Left kidney (tissue), 2 donors: ENCODE measurements around the gene AGO3. TPM values are rescaled to one million over a fixed set of nuclear protein-coding genes. Genes with fewer than 3 reads are reported as not detected.
"Not testable (repeated sequence)": the region's sequence is repeated elsewhere in the genome, so short reads cannot be mapped to it uniquely, and the experiment has no call there.

Experiments
- DNase-seq: peaks from one replicate; pipeline ENCODE4 v3.0.0-alpha.2; 2013
- polyA plus RNA-seq: library from polyadenylated mRNA; unstranded; fragments of 120-200 nt; gene quantifications from one replicate; pipeline ENCODE4 v1.2.1, GENCODE V29; 2013; ENCODE audit not compliant: insufficient read length

The AGO3 gene
- polyA plus RNA-seq, 1 donor: 18.6 TPM

DNA sequence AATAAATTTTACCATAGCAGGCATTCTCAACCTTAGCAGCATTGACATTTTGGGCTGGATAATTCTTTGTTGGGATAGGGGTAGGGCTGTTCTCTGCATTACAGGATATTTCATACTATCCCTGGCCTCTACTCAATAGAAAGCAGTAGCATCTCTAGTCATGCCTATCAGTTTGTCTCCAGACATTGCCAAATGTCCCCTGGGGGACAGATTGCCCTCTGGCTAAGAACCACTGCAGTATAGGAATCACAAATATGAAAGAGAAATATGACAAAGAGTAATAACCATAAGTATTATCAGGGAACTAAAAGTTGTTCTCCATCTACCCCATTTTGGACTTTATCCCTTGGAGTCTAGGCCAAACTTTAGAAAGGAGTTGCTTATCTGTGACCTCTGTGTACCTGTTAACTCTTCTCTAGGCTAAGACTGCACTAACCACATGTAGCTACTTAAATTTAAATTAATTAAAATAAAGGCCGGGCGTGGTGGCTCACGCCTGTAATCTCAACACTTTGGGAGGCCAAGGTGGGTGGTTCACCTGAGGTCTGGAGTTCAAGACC lies 76.1 kb downstream of the AGO3 start:
- no peak for DNase-seq

DNA sequence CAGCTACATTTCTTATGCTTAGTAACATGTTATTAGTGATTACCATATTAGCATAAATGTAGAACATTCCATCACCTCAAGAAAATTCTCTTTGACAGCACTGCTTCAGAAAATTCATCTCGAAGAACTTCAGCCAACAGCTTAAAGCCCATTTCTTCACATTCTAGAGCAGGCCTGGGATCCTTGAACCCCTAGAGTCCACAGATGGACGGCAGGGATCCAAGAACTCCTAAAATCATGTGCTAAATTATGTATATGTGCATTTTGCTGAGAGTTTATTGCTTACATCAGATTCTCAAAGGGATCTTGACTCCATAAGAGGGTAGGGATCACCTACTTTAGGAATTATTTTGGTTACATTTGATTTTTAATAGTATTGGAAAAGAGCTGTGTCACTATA lies 76.8 kb downstream of the AGO3 start:
- DNase-seq: no peak

DNA sequence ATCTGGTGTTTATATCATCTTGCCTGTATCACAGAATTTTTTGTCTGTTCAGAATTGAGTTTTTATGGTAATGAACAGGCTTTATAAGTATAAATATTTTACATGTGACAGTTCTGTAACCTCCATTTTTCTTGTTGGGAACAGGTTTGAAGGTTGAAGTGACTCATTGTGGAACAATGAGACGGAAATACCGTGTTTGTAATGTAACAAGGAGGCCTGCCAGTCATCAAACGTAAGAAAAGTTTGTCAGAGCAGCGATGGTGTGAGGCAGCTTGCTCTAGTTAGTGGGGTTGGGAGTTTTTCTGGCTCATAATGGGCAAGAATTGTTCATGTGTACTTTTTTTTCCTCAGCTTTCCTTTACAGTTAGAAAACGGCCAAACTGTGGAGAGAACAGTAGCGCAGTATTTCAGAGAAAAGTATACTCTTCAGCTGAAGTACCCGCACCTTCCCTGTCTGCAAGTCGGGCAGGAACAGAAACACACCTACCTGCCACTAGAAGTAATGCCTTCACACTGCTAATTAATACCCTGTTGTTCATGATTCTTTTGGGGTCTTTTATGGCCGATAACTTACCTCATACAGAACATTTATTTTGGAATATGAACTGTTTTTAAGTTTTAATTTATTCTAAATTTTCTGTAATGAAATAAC lies 77.8 kb downstream of the AGO3 start:
- no peak for DNase-seq

DNA sequence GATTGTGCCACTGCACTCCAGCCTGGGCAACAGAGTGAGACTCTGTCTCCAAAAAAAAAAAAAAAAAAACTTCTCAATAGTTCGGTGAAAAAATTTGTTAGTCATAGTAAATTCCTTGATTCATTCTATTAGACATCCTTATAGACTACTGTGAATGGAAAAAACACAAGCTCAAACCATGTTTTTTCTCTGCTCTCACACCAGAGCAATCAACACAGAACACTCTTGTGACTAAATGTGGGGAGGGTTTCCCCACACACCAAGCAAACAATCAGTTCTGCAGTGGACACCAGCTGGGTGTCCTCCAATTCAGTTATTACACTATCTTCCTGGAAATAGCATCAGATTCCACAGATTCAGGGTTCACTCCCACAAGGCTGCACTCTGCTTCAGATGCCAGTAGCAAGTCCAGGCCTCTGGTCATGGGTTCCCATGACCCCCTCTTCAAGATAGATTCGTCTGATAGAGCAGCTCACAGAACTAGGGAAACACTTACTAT lies 83.9 kb downstream of the AGO3 start:
- DNase-seq: no peak

DNA sequence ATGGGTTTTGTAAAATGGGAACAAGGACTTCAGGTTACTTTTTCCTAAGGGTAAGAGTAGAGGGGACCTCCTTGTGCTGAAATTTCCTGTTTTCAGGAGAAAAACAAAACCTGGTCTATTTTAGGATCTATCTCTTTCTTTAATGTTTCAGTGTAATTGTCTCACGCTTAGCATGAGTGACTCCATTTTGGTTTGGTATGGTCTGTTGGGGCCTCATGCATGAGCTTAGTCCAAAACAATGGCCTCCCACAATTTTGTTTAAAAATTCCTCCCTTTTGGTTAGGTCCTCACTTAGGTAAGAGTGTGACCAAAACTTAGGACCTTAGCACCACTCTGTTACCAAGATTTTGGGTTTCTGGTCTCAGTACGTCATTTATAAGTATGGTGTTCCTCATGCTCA lies 85.8 kb downstream of the AGO3 start:
- no peak for DNase-seq

DNA sequence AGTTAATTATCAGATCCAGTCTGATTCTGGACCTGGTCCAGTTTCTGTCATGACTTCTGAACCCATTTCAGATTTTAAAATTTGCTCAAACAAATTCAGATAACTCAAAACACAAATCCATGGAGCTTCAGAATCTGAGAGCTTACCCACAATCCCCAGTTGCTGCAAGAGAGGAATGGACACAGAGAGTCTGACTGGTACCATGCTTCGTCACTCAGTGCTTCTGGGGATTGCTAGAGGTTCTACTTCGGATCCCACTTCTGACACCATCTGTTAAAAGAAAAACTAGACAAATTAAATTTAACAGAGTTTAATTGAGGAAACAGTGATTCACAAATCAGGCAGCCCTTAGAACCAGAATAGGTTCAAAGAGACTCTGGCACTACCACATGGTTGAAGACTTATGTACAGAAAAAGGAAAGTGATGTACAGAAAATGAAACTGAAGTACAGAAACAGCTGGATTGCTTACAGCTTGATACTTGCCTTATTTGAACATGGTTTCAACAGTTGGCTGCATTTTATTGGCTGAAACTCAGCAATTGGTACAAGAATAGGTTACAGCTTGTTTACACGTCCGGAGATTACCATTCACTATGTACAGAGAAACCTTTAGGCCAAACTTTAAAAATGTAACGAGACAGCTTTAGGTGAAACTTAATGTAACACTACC lies 92.3 kb downstream of the AGO3 start:
- DNase-seq: no peak

DNA sequence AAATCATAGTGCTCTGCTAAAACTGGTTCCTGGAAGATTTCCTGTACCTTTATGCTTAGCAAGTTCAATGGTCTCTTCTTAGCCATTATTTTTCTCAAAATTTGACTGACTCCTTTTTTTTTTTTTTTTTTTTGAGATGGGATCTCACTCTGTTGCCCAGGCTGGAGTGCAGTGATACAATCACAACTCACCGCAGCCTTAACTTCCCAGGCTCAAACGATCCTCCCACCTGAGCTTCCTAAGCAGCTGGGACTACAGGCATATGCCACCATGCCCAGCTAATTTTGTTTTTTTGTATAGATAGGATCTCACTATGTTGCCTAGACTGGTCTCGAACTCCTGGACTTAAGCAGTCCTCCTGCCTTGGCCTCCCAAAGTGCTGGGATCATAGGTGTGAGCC lies 93.1 kb downstream of the AGO3 start:
- not testable (repeated sequence) for DNase-seq

DNA sequence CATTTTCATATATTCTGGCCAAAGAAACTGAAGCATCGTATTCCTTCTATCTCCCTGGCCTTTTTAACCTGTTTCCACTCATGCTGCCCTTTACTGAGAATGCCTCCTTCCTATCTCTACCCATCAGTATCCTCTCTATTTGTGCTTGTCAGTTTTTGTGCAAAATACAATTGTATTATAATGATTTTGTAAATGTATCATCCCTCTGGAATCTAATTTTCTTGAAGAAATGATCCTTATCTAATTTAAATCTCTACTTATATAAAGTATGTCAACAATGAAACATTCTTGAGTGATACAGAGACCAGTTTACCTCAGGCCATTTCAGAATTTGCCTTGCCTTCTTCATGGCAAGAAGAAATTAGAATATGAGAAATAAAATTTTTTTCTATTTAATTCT lies 93.9 kb downstream of the AGO3 start:
- DNase-seq: no peak

DNA sequence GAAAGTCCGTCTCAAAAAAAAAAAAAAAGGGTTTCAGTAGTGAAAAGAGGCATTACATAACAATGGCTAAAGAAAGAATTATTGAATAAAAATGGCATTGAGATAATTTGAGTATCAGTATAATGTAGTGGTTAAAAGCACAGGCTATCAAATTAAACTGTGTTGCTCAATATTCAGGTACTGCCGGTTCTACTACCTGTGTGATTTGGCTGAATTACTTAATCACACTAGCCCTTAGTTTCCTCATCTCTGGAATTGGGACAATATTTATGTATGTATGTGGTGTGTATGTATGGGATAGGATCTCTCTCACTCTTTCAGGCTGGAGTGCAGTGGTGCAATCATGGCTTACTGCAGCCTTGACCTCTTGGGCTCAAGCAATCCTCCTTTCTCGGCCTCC lies 96.9 kb downstream of the AGO3 start:
- no peak for DNase-seq

DNA sequence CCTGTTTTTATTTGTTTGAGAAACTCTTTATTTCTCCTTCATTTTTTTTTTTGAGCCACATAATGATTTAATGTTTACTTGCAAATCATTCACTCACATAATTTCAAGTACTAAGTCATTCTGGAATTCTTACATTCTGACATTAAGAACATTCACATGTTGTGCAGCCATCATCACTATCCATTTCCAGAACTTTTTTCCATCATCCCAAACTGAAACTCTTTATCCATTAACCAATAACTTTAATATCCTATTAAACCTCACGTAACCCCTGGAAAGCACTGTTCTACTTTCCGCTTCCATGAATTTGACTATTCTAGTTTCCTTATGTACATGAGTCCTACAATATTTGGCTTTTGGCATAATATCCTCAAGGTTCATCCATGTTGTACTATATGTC lies 100.5 kb downstream of the AGO3 start:
- DNase-seq: no peak

DNA sequence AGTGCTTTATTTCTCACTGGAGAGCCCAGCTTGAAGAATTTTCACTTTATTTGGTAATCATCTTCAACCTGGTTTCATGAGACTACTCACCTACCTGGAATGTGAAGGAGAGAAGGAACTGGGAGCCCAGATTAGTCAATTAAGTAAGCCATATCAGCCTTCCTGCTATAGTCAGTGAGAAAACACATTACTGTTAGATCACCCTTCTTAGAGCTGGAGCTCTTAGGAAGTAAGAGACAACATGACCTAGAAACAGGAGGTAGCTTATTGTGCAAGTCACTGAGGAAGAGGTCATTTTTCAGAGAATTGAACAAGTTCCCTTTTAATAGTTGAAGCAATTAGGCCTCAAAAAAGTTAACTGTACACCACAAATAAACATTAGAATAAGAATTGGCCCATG lies 103.8 kb downstream of the AGO3 start:
- no peak for DNase-seq

DNA sequence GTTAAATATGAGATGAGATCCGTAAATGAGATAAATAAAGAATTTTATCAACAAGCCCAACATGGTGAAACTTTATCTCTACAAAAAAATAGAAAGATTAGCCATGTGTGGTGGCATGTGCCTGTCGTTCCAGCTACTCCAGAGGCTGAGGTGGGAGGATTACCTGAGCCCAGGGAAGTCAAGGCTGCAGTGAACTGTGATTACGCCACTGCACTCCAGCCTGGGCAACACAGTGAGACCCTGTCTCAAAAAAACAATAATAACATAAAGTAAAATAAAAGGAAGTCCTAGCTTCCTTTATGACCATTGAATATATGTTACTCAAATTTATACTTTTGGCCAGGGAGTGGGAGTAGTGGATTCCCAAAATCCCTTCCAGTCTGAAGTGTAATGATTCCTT lies 104.2 kb downstream of the AGO3 start:
- no peak for DNase-seq

DNA sequence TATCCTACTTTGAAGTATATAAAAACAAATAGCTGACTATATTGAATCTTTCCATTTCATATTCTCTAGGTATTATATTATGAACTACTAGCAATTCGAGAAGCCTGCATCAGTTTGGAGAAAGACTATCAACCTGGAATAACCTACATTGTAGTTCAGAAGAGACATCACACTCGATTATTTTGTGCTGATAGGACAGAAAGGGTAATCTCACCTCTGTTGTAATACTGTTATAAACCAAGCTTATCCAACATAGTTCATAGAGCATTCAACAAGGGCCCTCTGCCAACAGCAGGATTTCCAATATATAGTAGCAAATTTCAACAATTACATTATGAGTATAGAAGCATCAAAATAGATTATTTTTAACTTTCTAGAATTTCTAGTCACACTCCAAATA lies 109.3 kb downstream of the AGO3 start:
- no peak for DNase-seq

DNA sequence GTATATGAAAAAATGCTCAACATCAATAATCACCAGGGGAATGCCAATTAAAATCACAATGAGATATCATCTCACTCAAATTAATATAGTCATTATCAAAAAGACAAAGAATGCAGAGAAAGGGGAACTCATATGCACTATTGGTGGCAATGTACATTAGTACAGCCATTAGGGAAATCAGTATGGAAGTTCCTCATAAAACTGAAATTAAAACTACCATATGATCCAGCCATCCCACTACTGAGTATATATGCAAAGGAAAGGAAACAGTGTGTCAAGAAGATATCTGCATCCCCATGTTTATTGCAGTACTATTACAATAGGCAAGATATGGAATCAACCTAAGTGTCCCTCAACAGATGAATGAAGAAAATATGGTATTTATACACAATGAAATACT lies 120.9 kb downstream of the AGO3 start:
- DNase-seq: no peak

DNA sequence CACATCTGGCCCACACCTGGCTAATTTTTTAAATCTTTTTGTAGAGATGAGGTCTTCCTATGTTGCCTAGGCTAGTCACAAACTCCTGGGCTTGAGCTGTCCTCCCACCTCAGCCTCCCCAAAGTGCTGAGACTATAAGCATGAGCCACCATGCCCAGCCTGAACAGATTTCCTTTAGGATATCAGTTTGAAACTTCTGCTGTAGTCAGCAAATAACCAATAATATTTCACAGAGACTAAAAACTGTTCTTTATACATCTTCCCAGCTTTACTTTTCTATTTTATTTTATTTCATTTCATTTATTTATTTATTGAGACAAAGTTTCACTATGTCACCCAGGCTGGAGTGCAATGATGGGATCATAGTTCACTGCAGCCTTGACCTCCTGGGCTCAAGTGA lies 123.1 kb downstream of the AGO3 start:
- DNase-seq: no peak

DNA sequence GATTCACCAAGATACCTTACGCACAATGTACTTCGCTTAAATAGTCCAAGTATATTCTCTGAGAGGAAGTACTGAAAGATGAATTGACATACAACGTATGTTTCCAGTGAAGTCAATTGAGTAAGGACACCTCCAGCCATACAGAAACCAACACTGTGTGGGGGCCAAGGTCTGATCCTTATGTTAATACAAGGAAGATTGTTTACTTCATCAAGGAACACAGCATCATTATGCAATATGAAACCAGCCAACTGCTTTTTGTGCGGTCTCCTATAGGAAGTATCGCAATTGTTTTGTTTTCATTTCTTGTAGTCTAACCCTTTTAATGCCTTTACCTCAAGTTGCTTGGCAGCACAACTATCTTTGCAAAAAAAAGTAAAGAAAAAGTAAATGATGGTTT lies 124.8 kb downstream of the AGO3 start:
- DNase-seq: no peak

DNA sequence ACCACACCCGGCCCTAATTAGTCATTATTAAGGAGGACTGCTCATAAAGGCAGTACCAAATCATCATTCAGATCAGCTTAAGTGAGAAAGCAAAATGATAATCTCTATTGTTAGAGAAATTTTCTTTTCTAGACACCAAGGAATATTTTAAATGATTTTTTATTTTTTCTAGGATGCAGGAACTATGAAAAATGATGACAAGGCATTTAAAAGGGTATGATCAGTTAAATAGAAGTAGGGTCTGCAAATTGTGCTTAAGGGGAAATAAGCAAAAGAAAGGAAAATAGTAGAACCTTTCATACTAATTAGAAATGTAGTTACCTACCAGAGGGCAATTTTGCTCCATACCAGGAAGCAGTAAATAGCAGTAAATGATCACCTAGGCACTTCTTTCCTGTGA lies 131.4 kb downstream of the AGO3 start:
- DNase-seq: no peak

DNA sequence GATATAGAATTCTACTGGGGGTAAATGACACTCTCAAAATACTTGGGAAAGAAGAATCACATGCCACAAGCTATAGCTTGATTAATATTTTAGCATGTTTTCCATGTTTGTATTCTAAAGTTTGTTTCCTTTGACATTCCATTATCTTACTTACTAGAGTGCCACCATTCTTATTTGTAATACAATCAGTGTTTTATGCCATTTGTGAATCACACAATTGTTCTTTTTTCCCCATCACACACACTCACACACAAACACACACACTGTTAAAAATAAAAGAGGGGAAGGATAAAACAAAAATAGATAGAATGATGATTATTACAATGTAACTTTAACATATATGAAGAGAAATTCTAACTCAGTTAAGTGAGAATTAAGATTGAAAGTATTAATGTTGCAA lies 137.0 kb downstream of the AGO3 start:
- DNase-seq: no peak

DNA sequence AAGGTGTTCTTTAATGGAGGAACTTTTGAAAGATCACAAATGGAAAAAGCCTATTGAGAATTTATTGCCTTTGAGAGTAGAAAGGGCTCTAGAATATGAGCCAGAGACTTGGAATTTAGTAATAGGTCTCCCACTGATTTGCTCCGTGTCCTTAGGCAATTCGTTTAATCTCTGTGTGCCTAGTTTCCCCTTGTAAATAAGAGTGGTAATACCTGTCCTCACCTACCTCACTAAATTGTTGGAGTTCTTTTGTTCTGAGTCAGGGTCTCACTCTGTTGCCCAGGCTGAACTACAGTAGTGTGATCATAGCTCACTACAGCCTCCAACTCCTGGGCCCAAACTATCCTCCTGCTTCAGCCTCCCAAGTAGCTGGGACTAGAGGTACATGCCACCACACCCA lies 138.0 kb downstream of the AGO3 start:
- DNase-seq: no peak

DNA sequence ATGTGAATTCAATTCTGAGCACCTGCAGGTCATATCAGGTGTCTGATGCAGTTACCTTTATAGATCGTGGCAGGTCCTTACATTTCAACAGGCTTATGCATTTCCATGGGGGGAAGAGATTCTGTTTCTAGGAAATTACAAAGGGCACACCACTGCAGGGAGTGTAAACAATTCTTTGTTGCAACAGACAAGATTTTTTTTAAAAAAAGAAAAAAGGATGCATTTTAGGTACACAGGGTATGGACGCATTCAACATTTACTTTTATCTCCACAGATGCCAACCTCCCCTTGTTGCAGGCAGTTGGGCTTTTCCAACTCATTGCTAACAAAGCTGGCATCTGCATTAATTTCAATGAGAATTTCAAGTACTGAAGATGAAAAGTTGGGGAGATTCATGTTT lies 139.4 kb downstream of the AGO3 start:
- DNase-seq: no peak

DNA sequence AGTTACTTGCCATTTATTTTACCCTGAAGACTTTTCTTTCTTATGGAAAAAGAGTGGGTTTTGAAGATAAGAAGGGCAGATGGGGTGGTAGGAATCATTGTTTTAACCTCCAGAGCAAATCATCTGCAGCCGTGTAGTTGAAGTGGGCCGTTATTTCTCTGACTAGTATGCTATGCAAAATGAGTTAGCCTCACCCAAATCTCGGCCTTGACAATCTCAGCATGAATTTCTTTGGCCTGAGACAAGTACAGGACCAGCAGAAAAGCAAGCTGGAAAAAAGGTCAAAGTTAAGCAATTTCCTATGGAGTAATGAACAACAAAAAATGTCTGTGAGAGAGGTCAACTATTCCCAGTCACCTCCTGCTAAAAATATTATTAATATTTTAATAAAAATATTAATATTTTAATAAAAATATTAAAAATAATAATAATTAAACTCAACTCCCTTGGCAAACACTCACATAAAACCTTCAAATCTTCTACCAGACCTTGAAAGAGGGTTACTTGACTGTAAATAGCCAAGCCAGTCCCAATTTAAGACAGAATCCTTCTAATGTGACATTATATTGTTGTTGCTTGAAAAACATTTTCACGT lies 146.2 kb downstream of the AGO3 start:
- DNase-seq: no peak

DNA sequence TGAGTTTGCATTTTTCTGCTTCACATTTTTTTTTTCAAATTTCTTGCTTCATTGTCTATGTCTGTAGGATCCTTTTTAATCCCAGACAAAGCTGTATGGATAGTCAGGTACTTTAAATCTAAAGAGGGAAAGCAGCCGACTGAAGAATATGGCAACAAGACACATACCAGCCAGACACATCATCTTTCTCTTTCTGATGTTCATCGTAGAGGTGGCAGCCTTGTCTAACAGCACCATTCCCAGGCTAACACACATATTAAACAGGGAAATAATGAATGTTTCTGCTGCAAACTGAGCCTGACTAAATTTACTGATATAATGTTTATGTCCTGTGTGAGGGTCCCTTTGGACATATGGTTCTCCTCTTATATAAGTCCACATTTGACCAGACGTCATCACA lies 149.3 kb downstream of the AGO3 start:
- DNase-seq: no peak

DNA sequence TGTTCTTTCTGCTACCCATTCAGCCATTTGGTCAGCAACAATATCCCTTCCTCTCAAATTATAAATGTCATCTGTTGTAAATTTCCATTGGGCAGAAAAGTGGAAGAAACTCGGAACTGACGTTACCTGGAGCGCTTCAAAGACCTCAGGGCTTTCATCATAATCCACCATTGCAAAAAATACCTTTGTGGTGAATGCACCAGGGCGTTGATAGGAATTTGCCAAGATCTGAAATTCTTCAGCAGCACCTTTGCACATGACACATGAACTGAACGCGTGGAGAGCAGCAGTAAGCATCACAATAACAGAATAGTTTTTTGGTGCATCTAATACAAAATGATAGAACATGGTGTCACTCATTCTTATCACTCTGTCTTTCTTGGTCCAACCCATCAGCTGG lies 149.9 kb downstream of the AGO3 start:
- no peak for DNase-seq
